Measurements from ENCODE around the gene DCST2.

Gene DCST2

DNA sequence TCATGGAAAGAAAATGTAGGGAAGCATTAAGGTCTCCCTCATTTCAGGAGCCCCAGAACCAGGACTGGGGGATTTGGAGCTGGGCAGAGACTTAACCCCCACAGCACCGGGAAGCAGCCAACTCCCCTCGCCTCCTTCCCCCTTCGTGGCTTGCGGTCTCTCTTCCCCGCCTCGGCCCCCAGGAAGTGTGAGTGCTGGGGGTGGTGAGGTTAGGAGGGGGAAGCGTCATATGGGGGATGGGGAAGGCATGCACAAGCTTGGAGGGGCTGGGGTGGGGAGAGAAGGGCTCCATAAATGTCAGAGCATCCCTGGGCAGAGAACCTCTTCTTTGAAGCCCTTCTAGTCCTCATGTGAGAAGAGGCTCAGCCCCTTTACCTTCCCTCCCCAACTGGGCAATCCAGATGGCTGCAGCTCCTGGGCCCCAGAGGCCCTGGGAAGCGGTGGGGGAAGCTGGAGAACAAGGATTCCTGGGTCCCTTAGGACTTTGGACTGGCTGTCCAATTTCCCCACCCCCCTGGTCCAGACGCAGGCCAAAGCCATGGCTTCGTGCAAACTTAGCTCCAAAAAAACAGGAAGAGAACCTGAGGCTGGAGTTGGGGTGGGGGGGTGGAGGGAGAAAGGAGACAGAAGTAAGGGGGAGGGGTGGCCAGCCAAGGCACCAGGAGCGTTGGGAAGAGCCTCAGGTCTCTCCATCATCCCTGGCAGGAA, 23.2 kb downstream of the DCST2 start:
- no peak for DNase-seq (ENCODE audit: low read depth, low spot score)

DNA sequence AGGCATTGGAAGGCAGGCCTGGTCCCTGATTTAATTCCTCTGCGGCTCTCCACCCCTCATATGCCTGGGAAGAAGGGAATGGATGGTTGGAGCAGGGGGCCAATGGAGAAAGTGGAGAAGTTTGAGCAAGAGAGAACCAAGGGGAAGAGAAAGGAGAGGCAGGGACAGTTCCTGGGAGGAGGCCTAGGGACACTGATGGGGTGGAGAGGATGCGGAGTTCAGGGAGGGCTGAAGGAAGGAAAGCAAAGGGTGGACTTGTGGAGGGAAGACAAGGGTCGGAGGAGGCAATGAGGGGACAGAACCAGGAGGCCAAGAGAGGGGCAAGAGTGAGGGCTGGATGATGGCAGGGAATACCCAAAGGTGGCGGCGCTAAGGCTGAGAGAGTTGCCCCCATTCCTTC, 23.8 kb downstream of the DCST2 start:
- no peak for DNase-seq (ENCODE audit: low read depth, low spot score)

DNA sequence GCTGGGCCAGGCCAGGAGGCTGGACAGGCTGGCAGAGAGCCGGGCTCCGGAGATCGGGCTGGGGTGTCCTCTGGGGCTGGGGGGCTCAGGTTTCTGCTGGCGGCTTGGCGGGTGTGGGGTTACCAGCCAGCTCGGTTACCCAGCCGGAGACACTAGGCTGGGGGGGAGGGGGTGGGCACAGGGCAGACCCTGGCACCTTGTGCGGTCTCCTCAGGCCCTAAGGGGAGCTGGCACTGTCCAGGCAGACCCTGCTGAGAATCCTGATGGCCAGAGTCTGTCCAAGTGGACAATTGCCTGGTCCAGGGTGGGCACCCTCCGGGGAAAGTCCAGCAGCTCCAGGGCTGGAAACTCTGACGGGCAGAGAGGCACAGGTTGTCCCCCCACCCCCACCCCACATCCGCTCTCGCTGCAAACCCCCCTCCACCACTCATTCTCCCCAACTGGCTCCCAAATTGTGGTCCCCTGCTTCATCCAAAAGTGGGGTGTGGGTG, 24.3 kb downstream of the DCST2 start:
- DNase-seq (ENCODE audit: low read depth, low spot score): no peak

DNA sequence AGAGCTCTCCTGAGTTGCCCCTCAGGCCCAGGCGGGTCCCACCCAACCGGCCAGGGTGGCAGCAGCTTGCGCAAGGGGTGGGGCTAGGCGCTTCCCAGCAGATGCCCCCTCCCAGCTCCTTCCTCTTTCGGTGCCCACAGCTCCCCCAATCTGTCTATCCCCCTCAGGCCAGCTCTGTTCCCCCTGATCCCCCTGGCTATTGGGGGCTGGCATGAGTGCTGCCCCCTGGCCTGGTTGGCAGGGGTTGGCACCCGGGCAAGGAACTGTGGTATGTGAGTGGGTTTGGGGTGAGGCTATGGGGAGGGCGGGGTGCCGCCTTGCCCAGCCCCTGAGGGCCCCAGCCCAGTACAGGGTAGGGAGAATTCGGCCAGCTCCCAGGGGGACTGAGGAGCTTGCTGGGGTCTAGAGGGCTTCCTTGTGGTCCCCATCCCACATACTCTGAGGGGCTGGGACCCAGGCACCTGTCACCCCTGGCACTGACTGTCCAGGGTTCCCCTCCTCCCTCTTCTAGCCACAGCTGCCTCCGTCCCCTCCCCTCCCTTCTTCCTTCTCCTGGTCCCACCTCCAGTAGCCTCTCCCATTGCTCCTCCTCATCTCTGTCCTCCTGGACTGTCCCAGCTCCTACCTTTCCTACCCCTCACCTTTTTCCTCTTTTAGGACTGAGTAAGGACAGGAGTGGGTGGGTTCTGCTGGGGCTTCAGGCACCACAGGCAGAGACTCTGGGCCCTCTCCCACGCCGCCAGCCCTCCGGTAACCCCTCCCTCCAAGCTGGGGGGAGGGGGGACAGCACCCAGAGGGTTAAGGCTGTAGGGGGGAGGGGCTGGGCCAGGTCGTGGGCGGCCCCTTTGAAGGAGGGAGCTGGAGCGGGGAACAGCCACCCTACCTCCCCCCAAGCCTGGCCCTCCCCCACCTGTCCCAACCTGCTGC, 25.3 kb downstream of the DCST2 start:
- no peak for DNase-seq (ENCODE audit: low read depth, low spot score)

DNA sequence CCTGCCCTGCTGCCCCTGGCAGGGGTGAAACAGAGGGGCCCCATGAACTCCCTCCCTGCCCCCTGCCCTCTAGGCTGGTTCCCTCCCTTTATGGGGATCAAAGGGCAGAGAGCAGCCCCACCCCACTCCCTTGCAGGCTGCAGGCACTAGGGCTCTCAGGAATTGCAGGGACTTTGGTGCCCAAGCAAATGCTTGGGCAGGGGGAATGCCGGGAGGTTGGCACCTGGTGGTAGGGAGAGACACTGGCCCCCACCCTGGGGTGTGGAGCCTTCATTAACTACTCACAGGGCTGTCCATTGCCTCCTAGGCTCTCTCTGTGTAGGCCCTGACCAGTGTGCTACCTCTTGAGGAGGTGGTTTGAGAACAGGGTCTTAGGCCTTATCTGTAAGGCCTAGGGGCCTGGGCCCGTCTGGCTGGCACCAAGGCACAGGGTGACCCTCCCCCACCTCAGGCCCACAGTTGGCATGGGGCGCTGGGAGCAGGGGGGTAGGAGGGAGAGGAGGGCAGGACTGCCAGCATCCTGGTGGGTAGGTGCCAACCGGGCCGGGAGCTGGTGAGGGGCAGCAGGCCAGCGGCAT, 26.2 kb downstream of the DCST2 start:
- DNase-seq (ENCODE audit: low read depth, low spot score): no peak

DNA sequence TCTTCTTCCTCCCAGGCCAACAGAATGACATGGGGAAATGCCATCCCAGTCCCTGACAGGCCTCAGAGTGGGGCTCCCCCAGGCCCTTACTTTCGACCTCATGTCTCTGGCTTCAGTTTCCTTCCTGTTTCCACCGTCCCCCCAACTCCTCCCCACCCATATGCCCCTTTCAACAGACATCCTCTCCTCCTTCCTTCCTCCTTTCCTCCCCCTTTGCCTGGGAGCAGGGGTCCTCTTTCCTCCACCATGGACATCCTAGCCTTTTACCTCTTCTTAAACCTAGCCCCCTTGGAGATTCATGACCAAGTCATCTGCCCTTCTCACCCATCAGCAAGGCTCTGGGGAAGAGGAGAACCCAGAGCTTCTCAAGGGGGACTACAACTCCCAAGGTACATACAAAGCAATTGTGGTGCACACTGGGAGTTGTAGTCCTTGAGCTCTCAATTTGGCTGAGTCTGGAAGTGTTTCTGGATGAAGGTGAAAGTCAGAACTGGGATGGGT, 26.9 kb downstream of the DCST2 start:
- DNase-seq (ENCODE audit: low read depth, low spot score): no peak

DNA sequence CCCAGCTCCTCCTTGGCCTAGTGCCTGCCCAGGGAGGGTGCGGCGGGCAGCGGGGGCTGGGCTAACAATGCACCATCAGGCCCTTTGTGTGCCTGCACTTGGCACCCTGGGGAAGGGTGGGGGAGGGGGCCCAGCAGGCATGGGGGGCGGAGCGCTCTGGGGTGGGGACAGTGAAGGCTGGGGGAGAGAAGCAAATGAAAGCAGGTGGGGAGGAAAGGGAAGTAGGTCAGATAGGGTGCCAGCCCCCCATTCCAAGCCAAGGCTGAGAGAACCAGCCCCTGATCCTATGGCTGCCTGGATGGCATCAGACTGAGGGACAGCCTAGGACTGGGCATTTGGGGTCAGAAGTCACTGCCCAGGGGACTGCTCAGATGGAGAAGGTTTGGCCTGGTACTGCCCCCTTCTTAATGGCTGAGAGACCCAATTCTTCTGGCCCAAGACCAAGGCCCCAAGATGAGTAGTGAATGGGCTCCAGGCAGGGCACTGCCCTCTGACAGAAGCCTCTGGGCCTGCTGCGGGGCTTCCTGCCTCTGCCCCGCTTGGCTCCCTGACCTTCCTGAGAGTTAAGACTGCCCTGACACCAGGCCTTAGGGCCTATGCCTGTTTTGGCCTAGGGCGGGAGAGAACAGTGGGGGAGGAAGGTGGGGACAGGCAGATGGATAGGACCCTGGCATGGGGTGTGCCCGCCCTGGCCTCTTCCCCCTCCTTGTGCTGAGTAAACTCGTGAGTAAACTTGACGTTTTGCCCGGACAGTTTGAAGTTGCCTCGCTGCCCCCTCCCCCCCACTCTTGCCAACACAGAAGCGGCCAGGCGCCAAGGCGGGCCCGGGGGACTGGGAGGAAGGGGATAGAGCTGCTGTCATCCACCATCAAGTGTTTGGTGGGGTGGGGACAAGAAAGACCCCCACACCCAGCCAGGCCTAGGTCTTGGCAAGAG, 28.2 kb downstream of the DCST2 start:
- no peak for DNase-seq (ENCODE audit: low read depth, low spot score)

DNA sequence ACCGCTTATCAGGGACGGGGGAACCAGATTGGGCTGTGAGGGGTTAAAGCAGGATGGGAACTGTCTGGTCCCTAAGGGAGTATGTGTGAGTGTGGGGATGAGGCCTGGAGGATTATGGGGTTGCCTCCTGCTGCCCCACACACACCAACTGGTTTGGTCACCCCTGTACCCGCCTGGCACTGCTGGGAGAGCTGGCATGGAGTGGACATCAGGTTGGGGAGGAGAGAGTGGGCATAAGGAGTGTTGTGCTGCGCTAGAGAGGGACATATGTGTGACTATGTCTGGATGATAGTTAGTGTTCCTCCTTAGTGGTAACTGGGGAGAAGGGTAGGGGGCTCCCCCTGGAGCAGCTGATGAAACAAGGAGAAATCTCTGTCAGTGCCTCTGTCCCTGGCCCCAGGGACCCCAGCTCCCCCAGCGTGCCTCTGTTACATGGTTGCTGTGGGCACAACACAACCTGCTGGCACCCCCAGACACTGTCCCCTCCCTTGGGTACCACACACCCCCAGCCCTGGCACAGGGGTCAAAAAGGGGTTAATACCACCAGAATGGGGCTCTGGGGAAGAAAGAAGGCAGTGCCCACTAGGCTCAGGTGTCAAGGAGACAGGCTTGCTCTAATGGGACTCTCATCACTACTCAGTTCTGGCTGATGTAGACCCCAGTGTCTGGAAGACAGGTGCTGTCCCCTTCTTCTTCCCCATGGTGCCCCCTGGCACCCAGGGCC, 29.1 kb downstream of the DCST2 start:
- DNase-seq (ENCODE audit: low read depth, low spot score): no peak

DNA sequence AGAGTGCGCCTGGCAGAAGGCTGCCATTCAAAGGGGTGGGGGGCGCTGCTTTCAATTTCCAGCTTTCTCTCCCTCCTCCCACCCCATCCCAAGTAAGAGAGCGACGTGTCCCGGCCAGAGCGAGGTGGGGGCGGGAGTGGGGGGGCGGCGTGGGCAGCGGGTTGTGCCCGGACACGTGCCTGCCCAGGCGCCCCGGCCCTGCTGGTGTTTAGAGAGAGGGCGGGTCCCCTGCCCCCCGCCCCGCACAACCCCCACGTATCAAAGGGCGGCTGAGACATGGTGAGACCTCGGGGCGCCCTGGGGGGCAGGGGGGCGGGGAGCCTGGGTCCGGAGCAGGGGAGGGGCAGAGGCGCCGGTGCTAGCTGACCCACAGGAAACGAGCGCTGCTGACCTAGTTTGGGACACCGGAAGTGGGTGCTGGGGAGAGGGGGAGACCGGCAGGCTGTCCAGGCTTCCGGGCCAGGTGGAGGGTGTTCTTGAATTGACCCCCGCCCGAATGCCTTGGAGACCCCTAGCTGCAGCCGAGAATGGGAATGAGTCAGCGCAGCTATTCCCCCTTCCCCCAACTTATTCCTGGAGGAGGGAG, 29.7 kb downstream of the DCST2 start:
- no peak for DNase-seq (ENCODE audit: low read depth, low spot score)

DNA sequence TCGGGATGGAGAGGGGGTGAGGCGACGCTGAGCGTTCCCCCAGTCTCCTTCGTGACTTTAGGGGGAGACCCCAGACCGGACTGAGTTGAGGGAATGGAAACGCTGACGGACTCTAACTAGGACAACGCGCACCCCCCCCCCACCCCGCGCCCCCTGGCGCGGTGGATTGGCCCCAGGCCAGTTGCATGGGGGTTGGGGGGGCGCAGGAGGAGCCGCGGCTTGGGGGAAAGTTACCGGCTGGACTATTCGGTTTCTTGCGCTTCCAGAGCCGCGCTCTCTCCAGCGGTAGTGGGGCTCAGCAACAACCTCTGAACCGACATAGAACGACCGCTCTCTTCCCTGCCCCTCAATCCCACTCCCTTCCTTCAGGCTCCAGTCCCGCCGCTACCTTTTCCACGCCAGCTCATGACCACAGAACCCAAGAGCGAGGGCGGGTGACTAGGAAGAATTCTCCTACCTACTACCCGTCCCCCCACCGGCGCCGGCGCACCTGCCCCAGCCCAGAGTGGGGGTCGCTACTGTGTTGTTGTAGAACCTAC, 30.3 kb downstream of the DCST2 start:
- no peak for DNase-seq (ENCODE audit: low read depth, low spot score)

DNA sequence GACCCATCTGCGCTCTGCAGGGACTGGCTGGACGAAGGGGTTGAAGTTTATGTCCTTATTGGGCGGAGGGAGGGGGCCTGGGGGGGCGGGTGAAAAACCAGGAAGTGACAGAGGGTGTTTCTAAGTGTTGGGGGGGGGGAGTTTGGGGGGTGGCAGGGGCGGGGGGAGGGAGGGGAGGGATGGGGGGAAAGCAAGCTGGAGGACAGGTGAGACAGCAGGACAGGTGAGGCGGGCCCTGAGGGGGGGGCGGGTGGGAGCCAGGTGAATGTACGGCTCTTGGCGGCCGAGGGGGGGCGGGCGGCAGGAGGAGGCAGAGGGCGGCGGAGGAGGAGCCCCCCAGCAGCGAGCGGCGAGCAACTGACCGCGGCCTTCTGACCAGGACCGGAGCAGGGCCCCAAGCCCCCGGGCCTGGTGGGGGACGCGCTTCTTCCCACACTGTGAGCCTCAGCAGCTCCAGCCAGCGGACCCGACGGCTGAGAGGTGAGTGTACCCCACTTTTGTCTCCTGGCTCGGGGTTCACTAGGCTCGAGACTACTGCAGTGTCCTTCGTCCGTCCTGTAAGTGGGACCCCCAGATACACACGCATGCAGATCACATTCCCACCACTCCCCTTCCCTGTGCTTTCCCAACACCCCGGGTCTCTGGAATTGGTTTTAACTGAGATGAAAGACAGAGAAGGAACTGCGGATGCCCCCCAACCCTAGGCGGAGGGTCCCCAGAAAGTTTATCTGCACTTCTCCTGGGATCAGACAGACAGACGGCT, 30.9 kb downstream of the DCST2 start, which contains the start of gene ZBTB7B:
TSS of gene ZBTB7B (plus strand) at position 339 of the 763 bp plus-strand sequence. CDS start 11,859 bp downstream, outside the sequence.
- DNase-seq (ENCODE audit: low read depth, low spot score): no peak

DNA sequence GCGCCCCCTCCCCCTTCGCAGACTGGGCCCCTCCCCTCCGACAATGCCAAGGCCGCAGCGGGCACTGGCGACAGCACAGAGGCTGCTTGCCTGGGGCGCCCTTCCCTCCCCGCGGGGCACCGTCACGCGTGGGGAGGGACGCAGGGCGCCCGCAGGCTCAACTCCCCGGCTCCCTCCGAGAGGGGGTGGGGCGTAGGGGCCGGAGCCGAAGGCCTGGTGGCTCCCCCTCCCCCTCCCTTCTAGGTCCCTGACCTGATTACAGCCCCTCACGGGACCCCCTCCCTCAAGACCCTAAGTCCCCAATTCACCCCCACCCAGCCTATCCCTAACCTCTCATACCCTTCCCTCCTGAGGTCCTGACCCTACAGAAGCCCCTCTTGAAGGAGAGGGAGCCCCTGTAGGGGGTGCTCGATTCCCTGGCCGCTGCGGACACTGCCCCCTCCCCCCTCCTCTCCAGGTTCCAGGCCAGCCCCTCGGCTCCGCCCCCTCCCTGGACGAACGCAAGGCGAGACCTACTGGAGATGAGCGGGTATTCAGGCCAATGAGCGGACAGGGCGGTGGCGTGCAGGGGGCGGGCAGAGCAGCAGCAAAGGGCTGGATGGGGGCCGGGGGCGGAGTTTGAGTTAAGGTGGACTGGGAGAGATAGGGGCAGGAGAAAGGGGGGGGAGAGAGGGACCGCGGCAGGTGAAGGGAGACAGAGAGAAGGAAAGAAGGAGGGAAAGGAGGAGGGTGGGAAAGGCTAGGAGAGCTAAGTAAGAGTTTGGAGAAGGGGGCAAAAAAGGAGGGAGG, 31.7 kb downstream of the DCST2 start:
- peak; percentile 98 for DNase-seq (ENCODE audit: low read depth, low spot score)

DNA sequence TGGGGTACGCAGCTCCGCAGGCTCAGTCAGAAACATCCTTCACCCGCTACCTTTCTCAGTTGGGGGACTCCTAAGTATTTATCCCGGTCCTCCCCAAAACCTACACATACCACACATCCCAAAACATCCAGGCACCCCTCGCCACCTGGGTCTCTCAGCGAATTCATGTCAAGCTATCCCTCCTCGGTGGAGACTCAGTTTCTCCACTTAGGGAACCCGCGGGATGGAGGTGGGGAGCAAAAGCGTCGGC, 32.2 kb downstream of the DCST2 start:
- DNase-seq (ENCODE audit: low read depth, low spot score): no peak

DNA sequence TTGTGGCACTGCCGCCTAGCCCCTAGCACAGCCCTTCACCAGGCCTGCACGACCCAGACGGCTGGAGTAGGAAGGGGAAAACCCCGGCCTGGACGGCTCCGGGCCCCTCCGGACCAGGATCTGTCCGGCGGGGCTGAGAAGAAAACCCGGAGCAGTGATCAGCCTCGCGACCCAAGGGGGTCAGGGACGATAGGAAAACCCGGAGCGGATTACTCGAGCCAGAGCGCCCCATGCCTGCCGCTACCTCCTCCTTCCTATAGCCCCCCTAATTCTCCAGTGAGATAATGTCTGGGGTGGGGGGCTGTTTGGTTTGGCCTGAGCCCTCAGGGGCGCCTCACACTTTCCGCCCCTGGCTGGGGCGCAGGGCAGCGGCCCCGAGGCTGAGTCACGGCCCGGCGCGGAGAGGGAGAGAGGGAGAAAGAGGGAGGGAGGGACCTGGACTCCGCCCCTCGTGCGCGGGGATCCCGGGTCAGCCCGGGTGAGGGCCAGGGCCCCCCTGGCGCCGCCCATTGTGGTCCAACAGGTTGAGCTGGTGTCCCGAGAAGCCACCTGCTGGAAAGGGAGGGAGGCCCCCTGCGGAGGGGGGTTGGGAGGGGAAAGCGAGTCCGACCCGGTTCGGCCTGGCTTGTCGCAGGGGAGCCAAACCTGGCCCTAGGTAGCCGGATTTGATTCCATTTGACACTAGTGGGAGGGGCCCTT, 32.7 kb downstream of the DCST2 start:
- DNase-seq (ENCODE audit: low read depth, low spot score): peak; percentile 50

DNA sequence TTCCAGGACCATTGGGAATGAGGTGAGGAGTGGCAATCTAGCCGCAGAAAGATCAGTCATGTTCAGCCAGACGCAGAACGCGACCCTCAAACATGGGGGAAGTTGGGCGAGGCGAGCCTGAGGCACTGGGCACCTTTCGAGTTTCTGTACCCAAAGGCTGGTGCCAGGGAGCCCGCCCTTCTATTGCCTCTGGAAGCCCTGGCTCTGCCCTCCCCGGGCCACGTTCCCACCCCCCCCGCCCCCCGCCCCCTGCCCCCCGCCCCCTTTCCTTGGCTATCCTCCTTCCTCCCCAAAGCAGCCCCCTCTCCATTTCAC, 33.2 kb downstream of the DCST2 start:
- no peak for DNase-seq (ENCODE audit: low read depth, low spot score)

DNA sequence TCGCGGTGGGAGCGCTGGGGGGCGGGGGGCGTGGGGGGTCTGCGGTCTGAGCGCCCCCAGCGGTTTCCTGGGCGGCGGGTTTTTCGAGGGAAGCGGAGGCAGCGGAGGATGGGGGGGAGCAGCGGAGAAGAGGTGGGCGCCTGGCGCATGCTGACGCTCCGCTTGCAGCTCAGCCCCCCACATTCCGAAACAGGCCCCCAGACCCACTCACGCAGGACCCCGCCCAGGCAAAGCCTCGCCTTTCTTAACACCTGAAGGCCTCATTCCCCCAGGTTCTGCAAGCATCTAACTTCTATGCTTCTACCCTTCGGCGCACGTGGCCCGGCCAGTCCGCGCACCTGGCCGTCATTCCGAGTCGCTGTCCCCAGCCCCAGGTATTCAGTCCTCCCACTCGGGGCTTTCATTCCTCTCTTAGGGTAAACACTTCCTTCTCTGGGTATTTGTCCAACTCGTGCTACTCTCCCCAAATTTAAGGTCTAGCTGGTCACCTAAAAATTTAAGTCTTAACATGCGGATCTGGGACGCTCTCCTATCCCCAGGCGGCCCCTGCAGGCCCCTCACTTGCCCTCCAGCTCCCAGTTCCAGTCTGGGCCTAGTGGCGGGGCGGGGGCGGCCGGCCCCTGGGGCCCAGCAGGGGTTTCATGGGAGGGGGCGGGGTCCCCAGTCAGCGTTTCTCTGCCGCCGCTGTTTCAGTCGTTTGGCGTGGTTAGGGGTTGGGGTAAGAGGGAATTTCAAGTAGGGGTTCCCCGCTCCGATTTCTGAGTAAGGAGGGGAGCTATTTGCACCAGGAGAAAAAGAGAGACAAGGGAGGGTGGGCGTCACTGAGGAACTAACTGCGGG, 33.8 kb downstream of the DCST2 start:
- DNase-seq (ENCODE audit: low read depth, low spot score): no peak
